Trophoblast cell (in vitro differentiated cells and primary cell): ENCODE results near the gene ZNF609.

Experiments used
- DNase-seq, 2 donors: peaks; one replicate each; pipeline ENCODE4 v3.0.0-alpha.2; 2016
- H2AFZ ChIP-seq: 2 replicates; pipeline ENCODE4 v1.6.1; 2013; ENCODE audit warnings: low read length, moderate library complexity, mild to moderate bottlenecking; ENCODE audit not compliant: insufficient read depth, poor library complexity
- H2AK5ac ChIP-seq: 2 replicates; pipeline ENCODE4 v1.6.1; 2013; ENCODE audit warnings: mild to moderate bottlenecking, low read length
- H2BK120ac ChIP-seq: 2 replicates; pipeline ENCODE4 v1.6.1; 2013; ENCODE audit warnings: low read length, mild to moderate bottlenecking, moderate library complexity; ENCODE audit not compliant: insufficient read depth, poor library complexity
- H2BK12ac ChIP-seq: 2 replicates; pipeline ENCODE4 v1.6.1; 2013; ENCODE audit warnings: mild to moderate bottlenecking, low read length, moderate library complexity
- H2BK5ac ChIP-seq: 2 replicates; pipeline ENCODE4 v1.6.1; 2013; ENCODE audit warnings: low read length, low read depth, moderate library complexity, mild to moderate bottlenecking; ENCODE audit not compliant: poor library complexity
- H3K14ac ChIP-seq: 2 replicates; pipeline ENCODE4 v1.6.1; 2013; ENCODE audit warnings: mild to moderate bottlenecking, low read length
- H3K18ac ChIP-seq: 2 replicates; pipeline ENCODE4 v1.6.1; 2013; ENCODE audit warnings: mild to moderate bottlenecking, low read length
- H3K23ac ChIP-seq: 2 replicates; pipeline ENCODE4 v1.6.1; 2013; ENCODE audit warnings: low read length
- H3K27ac ChIP-seq: 2 replicates; pipeline ENCODE4 v1.5.1; 2013; ENCODE audit warnings: low read depth, mild to moderate bottlenecking, inconsistent platforms, low read length, moderate library complexity
- H3K27me3 ChIP-seq: 2 replicates; pipeline ENCODE4 v1.6.1; 2013; ENCODE audit warnings: inconsistent platforms, mild to moderate bottlenecking, low read length, moderate library complexity; ENCODE audit not compliant: insufficient read depth
- H3K36me3 ChIP-seq, 2 experiments: 1 replicate in 1 of 2; 2 replicates in 1 of 2; pipeline ENCODE4 v1.6.1; 2013; ENCODE audit warnings: low read length in 2 of 2, mild to moderate bottlenecking in 2 of 2, moderate library complexity in 1 of 2; ENCODE audit not compliant: insufficient read depth in 2 of 2, control insufficient read depth in 1 of 2
- H3K4ac ChIP-seq: 2 replicates; pipeline ENCODE4 v1.6.1; 2013; ENCODE audit warnings: low read depth, mild to moderate bottlenecking, low read length, moderate library complexity
- H3K4me1 ChIP-seq, 2 experiments: 1 replicate in 1 of 2; 2 replicates in 1 of 2; pipeline ENCODE4 v1.6.1; 2013; ENCODE audit warnings: low read length in 2 of 2, mild to moderate bottlenecking in 2 of 2, moderate library complexity in 1 of 2; ENCODE audit not compliant: insufficient read depth in 2 of 2, control insufficient read depth in 1 of 2
- H3K4me2 ChIP-seq: 2 replicates; pipeline ENCODE4 v1.6.1; 2013; ENCODE audit warnings: inconsistent platforms, mild to moderate bottlenecking, low read length, moderate library complexity
- H3K4me3 ChIP-seq: 2 replicates; pipeline ENCODE4 v1.5.1; 2013; ENCODE audit warnings: mild to moderate bottlenecking, low read depth, low read length, inconsistent platforms
- H3K79me1 ChIP-seq: one replicate; pipeline ENCODE4 v1.6.1; 2013; ENCODE audit warnings: low read length
- H3K79me2 ChIP-seq: 2 replicates; pipeline ENCODE4 v1.6.1; 2013; ENCODE audit warnings: low read length, mild to moderate bottlenecking; ENCODE audit not compliant: control insufficient read depth, insufficient read depth, poor library complexity
- H3K9ac ChIP-seq: 2 replicates; pipeline ENCODE4 v1.6.1; 2013; ENCODE audit warnings: mild to moderate bottlenecking, low read length
- H3K9me3 ChIP-seq: 2 replicates; pipeline ENCODE4 v1.6.1; 2013; ENCODE audit warnings: low read depth, mild to moderate bottlenecking, control low read depth, inconsistent platforms, low read length; ENCODE audit not compliant: insufficient read depth
- H4K12ac ChIP-seq: 2 replicates; pipeline ENCODE4 v1.6.1; 2013; ENCODE audit warnings: low read depth, mild to moderate bottlenecking, low read length, moderate library complexity
- H4K8ac ChIP-seq: 2 replicates; pipeline ENCODE4 v1.6.1; 2013; ENCODE audit warnings: low read depth, mild to moderate bottlenecking, low read length, moderate library complexity
- H4K91ac ChIP-seq: one replicate; pipeline ENCODE4 v1.6.1; 2013; ENCODE audit warnings: low read depth, mild to moderate bottlenecking, low read length, moderate library complexity
- whole genome bisulfite sequencing: extraction: QIAGEN DNeasy Blood & Tissue Kit; methylation state at CpG from one replicate; pipeline ENCODE4 v1.1.7; 2013; ENCODE audit warnings: missing lambda C conversion rate; ENCODE audit not compliant: insufficient read length, insufficient coverage; ENCODE audit errors: extremely low coverage; 5-methylcytosine and 5-hydroxymethylcytosine counted together

ZNF609 gene

GRCh38 chr15:64513823-64514222 is 53.4 kb downstream of the ZNF609 start:
- H3K14ac ChIP-seq = no peak overlapping the region
- H4K91ac ChIP-seq = no peak overlapping the region
- H3K79me2 ChIP-seq = peaks cover 2% of the 10 kb centered on the region
- H3K4me1 ChIP-seq = peaks cover 2 to 7% of the 10 kb centered on the region in 2 experiments
- no peaks in the 10 kb centered on the region for H3K9me3 ChIP-seq
- H3K4ac ChIP-seq = no peak overlapping the region
- no peak overlapping the region for H3K4me2 ChIP-seq
- no peak overlapping the region for H4K8ac ChIP-seq
- H3K23ac ChIP-seq = no peak overlapping the region
- DNase-seq = no peak
- no peak overlapping the region for H2BK12ac ChIP-seq
- no peak overlapping the region for H2BK5ac ChIP-seq
- H3K4me3 ChIP-seq = no peak overlapping the region
- peaks cover 2% of the 10 kb centered on the region for H3K79me1 ChIP-seq
- H2AFZ ChIP-seq = no peak overlapping the region
- peaks cover 9% of the 10 kb centered on the region in 2 experiments for H3K36me3 ChIP-seq
- WGBS = no CpG with 5 or more reads among the region's 3 CpGs
- H3K27ac ChIP-seq = no peak overlapping the region
- H2BK120ac ChIP-seq = no peak overlapping the region
- no peak overlapping the region for H2AK5ac ChIP-seq
- no peak overlapping the region for H3K9ac ChIP-seq
- H3K18ac ChIP-seq = no peak overlapping the region
- no peaks in the 10 kb centered on the region for H3K27me3 ChIP-seq
- no peak overlapping the region for H4K12ac ChIP-seq

GRCh38 chr15:64515196-64515595 is 54.8 kb downstream of the ZNF609 start:
- Histone ChIP-seq H3K4ac (no peak overlapping the region), H4K91ac (no peak overlapping the region), H3K27ac (no peak overlapping the region), H4K12ac (no peak overlapping the region), H3K4me1 (peaks cover 2 to 7% of the 10 kb centered on the region in 2 experiments), H3K23ac (no peak overlapping the region), H2BK12ac (no peak overlapping the region), H3K36me3 (peaks cover 7% of the 10 kb centered on the region in 2 experiments), H3K4me3 (no peak overlapping the region), H3K4me2 (no peak overlapping the region), H3K18ac (no peak overlapping the region), H4K8ac (no peak overlapping the region), H2BK120ac (no peak overlapping the region), H3K79me1 (peaks cover 2% of the 10 kb centered on the region), H2AFZ (no peak overlapping the region), H2BK5ac (no peak overlapping the region), H3K27me3 (no peaks in the 10 kb centered on the region), H3K9ac (no peak overlapping the region), H3K14ac (no peak overlapping the region), H2AK5ac (no peak overlapping the region), H3K9me3 (no peaks in the 10 kb centered on the region), H3K79me2 (peaks cover 2% of the 10 kb centered on the region)
- WGBS = no CpG with 5 or more reads among the region's 2 CpGs
- peak; percentile 78 to 90 for DNase-seq

- no peak overlapping the region for H3K4ac ChIP-seq
- no peak overlapping the region for H4K12ac ChIP-seq
- H3K79me2 ChIP-seq = peaks cover 2% of the 10 kb centered on the region
- DNase-seq = no peak
- H4K8ac ChIP-seq = no peak overlapping the region
- H3K4me2 ChIP-seq = no peak overlapping the region
- no peak overlapping the region for H2BK5ac ChIP-seq
- peaks cover 2 to 7% of the 10 kb centered on the region in 2 experiments for H3K4me1 ChIP-seq
- H2BK120ac ChIP-seq = no peak overlapping the region
- no peak overlapping the region for H3K14ac ChIP-seq
- H3K9ac ChIP-seq = no peak overlapping the region
- WGBS = no CpG with 5 or more reads among the region's 9 CpGs
- H2AK5ac ChIP-seq = no peak overlapping the region
- H3K27ac ChIP-seq = no peak overlapping the region
- H3K27me3 ChIP-seq = no peaks in the 10 kb centered on the region
- H4K91ac ChIP-seq = no peak overlapping the region
- H3K9me3 ChIP-seq = no peaks in the 10 kb centered on the region
- no peak overlapping the region for H3K4me3 ChIP-seq
- peaks cover 2% of the 10 kb centered on the region for H3K79me1 ChIP-seq
- H2BK12ac ChIP-seq = no peak overlapping the region
- H3K18ac ChIP-seq = no peak overlapping the region
- H3K36me3 ChIP-seq = peaks cover 5 to 6% of the 10 kb centered on the region in 2 experiments
- H2AFZ ChIP-seq = no peak overlapping the region
- H3K23ac ChIP-seq = no peak overlapping the region
Measured at GRCh38 chr15:64515825-64516224, 55.4 kb downstream of the ZNF609 start.

GRCh38 chr15:64519897-64520296 is 59.5 kb downstream of the ZNF609 start:
- no peak overlapping the region for H2AK5ac ChIP-seq
- no peak overlapping the region for H4K8ac ChIP-seq
- H4K91ac ChIP-seq = no peak overlapping the region
- H3K4me1 ChIP-seq = peaks cover 3 to 7% of the 10 kb centered on the region in 2 experiments
- H2AFZ ChIP-seq = no peak overlapping the region
- no peaks in the 10 kb centered on the region for H3K27me3 ChIP-seq
- H3K14ac ChIP-seq = no peak overlapping the region
- H3K27ac ChIP-seq = no peak overlapping the region
- peaks cover 2 to 3% of the 10 kb centered on the region in 2 experiments for H3K36me3 ChIP-seq
- DNase-seq = no peak
- no peaks in the 10 kb centered on the region for H3K79me1 ChIP-seq
- H2BK5ac ChIP-seq = no peak overlapping the region
- H3K79me2 ChIP-seq = peaks cover 2% of the 10 kb centered on the region
- H4K12ac ChIP-seq = no peak overlapping the region
- no peak overlapping the region for H3K4me2 ChIP-seq
- H3K9me3 ChIP-seq = no peaks in the 10 kb centered on the region
- no peak overlapping the region for H3K4me3 ChIP-seq
- no peak overlapping the region for H3K23ac ChIP-seq
- H3K4ac ChIP-seq = no peak overlapping the region
- H3K18ac ChIP-seq = no peak overlapping the region
- no peak overlapping the region for H3K9ac ChIP-seq
- no peak overlapping the region for H2BK120ac ChIP-seq
- H2BK12ac ChIP-seq = no peak overlapping the region
